Erythroblast (primary cell): ENCODE data around the gene PRG3.

Experiments
- GATA1 ChIP-seq: IDR thresholded peaks from 2 replicates; pipeline ENCODE4 v1.6.1; 2011; ENCODE audit warnings: low read depth, mild to moderate bottlenecking, control low read depth, low read length, moderate library complexity
- POLR2A ChIP-seq: IDR thresholded peaks from 2 replicates; pipeline ENCODE4 v1.6.1; 2011; ENCODE audit warnings: mild to moderate bottlenecking, low read length

- TF ChIP-seq POLR2A, result no peak
- TF ChIP-seq GATA1, result no peak
These were observed 20.9 kb downstream of the PRG3 start for GRCh38 chr11:57359896-57360690.
